CD4-positive, alpha-beta T cell treated with Interleukin-15 for 4 hours (primary cell): ENCODE measurements around the gene CALM1.
"Not testable (repeated sequence)": the region's sequence is repeated elsewhere in the genome, so short reads cannot be mapped to it uniquely, and the experiment has no call there.

Source experiments
- DNase-seq: peaks from one replicate; pipeline ENCODE4 v3.0.0-alpha.2; 2020; ENCODE audit warnings: low spot score

Gene CALM1

DNA sequence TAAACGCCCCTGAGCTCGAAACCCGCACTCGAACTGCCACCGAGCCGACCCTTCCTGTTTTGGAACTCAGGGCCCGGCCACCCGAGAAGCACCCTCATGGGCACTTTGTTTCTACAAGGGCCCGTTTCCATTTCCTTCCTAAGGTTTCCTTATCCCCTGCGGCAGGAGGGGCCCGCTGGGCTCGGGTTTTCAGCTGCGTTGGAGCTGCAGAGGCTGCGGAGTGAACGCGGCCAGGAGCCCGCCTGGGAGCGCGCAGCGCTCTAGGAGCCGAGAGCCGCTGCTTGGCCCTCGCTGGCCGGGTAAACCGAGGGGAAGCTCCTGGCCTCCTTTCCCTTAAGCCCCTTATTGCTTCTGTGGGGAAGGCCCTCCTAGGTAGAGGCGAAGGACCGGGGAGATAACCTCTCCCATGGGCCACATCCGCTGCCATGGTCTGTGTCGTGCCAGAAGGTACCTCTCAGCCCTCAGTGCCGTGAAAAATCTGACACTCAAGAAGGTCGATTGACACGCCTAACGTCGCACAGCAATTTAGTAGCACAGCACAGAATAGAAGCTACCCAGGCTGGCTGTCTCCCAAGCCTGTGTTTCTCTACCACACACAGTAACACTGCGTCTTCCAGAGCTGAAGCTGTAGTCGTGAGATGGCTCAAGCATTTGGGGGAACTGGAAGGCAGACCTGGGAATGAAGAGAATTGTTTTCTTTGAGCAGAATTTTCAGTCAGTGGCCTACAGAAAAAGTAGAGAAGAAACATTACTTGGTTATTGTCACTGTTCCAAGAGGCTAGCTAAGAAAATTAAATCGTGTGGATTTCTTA lies 12.9 kb upstream of the CALM1 start:
- DNase-seq = peak; percentile 62

DNA sequence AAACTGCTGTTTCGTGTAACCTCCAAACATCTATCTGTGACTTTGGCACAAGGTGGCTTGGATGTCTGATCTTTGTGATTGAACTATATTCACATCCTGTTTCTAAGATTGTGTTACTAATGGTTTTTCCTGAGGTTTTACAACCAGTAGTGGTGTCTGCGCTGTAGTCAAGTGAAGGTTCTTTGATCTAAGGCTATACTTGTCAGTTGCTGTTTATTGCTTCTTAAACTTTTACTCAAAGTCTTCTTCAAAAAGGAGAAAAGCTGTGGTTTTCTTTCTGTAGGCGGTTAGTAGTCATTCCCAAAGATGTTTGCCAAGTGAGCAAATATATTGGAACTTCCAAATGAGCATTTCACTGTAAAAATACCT lies 12.3 kb upstream of the CALM1 start:
- peak; percentile 72 for DNase-seq

DNA sequence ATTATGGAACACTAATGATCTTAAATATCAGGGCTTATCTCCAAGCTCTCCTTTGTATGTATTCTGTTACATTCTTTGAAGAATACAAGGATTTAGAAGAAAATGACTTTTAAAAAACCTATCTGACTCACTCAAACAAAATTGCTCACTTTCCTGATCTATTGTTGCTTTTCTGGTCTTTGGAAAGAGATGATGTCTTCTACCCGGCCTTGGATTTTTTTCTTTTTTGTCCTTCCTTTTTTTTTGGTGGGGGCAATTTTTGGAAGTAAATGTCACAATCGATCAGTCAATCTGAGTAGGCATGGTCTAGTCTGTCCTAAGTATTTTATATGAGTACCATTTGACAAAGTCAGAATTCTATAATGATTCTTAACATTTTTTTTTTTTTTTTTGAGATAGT lies 10.5 kb upstream of the CALM1 start:
- no peak for DNase-seq

DNA sequence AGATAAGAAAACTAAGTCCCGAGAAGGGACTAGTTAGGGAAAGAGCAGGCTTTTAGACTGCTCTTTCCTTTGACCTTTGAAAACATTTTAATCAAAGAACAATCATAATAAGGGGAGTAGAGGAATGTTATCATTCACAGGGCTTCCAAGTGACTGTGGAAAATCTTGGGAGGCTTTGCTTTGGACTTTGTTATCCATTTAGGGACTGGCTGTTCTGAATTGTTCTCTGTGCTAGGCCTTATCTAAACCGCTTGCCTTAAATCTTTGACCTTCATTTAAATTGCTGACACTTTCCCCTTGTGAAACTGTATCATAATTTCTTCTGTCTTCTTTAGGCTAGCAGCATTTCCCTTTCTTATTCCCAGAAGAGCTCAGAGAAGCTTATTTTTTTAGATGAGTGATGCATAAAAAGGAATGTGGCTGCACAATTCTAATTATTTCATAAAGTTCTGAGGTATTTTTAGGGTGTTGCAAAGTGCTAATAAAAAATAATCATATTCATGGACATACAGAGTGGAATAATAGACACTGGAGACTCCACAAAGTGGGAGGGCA lies 9.5 kb upstream of the CALM1 start:
- DNase-seq = no peak

DNA sequence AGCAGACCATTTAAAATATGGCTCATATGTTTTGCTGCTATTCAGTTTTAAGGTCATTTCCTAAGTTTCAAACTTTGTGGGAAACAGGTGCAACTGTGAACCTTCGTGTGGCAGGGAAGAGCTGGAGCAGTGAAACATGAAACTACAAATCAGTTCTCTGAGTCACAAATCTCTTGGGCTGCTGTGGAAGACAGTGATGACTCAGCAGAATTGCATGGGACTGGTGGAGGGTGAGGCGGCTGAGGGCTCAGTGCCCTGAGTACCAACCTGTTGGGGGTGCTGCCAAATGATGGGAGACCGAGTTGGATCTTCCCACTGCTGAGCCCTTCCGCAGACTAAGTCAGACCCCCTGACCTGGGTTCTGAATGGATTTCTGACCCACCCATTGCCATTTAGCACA lies 8.4 kb upstream of the CALM1 start:
- no peak for DNase-seq

DNA sequence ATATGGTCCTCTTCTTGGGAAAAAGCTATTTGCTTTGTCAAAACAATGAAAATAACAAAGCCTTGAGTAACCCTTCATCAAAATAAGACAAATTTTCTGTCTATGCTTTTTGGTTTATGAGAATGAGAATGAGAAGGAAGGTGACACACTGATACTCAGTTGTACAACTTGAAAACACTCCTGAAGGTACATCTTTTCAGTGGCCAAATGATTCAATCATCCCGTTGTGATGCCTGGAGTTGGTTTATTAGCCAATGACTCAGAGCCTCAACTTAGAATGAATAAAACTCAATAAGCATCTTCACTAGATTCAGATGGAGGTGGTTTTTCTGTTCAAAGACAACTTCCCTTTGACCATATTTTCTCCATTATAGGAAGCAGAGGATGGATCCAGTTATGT lies 7.8 kb upstream of the CALM1 start:
- no peak for DNase-seq

DNA sequence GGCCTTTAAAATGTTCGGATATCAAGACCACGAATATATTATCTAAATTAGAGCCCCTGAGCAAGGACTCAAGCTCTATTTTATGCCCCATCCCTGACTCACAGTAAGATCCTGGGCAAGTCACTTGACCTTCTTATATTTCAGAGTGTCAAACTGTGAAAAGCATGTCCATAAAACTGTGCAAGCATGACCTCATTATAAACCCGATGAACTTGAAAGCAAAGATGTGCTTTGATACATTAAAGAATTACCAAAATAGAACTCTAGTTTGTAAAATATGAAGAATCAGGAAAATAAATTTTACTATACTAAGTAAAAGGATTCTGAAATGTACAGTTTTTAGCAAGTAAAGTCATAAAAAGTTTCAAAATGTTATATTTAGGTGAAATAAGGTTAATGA lies 2.9 kb upstream of the CALM1 start:
- no peak for DNase-seq

DNA sequence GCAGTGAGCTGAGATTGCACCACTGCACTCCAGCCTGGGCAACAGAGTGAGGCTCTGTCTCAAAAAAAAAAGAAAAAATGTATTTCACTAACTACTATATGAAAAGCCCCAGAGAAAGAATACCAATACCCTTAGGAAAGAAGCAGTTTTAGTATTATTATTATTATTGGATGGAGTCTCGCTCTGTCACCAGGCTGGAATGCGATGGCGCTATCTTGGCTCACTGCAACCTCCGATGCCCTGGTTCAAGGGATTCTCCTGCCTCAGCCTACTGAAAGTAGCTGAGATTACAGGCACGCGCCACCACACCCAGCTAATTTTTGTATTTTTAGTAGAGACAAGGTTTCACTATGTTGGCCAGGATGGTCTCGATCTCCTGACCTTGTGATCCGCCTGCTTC lies 2.0 kb upstream of the CALM1 start:
- not testable (repeated sequence) for DNase-seq

DNA sequence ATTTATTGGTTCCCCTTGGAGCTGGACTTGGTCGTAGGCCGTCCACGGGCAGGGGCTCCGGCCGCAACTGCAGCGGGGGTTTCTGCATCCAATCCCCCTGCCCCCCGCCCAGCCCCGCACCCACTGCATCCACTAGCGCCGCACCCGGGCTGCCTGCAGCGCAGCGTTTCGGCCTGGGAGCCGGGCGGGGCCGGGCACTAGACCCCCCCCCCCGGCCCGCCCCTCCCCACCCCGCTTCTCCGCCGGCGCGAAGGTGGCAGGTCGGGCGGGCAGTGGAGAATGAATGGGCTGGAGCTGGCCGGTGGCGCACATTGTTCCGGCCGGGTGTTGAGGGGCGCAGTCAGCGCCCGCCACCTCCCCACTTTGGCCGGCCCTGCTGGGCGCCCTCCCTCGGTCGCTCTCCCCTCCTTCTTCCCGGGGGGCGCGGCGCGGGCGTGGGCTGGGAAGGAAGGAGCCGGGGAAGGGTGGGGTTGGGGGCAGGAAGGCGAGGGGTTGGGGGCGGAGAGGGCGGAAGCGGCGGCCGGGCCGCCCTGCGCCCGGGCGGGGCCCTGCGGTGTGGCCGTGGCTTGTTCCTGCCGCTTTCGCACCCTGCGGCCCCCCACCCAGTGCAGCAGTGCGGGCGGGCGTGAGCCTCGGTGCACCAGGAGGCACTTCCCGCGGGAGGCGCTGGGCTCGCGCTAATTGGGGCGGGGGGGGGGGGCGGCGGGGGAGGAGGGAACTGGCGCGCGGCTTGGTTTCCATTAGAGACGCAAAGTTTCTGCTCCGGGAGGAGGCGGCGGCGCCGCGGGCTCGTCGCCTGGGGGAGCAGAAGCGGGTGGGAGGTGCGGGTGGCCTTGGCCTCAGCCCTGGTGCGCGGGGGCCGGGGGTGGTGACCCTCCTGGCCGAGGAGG lies 841 bp downstream of the CALM1 start:
- peak; percentile 68 for DNase-seq

DNA sequence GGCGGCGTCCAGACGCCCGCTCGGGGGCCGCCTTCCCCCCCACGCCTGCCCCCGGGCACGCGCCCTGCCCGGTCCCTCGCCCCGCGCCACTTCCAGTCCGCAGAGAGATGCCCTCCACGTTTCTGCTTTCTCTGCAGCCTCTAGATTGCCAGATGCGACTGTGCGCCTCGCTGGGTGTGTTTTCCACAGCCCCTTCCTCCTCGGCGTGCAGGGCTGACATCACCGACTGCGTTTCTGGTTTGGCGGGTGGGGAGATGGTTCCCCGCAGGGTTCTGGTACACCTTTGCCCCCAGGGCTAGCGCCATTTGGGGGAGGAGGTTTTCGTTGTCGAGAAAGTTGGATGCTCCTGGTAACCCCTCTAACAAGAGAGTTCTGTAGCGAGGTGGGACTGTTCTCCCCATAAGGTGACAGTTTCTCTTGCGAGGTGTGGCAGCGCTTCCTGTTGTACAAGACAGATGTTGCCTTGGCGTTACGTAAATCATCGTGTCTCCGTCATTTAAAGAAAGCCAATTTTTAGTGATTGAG lies 1.5 kb downstream of the CALM1 start:
- DNase-seq = peak; percentile 58

DNA sequence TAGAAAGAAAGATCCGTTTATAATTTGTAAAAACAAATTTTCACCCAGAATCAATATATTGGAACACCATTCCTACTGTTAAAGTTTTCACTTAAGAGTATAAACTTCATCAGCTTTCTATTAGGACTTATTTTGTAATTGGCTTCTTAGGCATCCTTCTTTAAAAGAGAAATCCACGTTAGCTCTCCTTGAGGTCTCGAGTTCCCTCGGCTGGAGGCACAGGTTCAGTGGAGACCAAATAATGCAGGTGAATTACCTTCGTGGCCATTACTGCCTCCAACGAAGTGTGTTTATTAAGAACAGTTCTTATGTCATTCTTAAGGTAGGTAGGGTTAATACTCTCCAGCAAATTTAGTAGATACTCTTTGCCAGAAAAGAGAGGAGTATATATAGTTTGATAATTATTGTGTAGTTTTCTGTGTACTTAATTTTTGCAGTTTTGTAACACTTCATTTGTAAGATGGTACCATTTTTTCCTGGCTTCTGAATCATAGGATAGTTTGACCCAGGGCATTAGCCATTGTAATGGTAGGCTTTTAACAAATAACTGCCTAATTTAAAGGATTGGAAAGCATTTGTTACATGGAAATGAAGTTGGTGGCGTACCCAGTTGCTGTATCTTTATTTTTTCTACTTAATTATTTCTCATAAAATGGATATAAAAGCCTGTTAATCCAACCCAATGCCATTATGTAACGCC lies 2.2 kb downstream of the CALM1 start:
- DNase-seq = no peak

DNA sequence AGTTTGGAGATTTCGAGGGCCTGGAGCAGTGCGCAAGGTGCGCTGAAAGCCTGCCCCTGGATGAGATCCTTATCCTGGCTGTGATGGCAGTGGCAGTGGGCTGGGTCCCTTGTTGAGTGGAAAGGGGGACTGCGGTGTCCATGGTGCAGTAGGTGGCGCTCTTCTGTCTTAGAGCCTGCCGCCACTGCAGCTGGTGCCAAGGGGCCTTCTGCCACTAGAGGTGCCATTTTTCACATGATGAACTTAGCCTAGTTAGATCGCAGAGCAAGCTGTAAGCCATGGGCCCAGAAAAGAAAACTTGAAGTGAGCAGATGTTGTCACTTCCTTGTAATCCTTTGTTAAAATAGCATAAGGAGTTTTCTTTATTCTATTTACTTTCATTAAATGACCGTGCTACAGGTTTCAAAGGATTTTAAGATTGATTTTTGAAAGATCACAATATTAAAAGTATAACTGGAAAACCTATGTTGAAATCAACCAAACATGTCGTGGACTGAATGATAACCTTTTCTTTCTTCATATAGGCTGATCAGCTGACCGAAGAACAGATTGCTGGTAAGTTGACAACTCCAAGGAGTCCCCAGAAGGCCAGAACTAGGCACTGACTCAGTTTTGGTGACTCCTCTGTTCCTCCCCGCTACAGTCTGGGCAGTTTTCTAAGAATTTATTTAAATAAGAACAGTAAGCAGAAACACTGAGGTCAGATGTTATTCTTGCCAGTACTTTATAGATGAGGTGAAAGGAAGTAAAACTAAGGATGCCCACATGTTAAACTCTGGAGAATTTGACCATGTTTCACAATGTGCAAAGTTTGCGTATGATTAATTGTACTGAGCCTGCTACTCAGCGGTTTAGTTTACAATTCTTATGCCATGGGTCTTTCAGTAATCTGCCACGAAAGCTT lies 3.0 kb downstream of the CALM1 start:
- DNase-seq = peak; percentile 88

DNA sequence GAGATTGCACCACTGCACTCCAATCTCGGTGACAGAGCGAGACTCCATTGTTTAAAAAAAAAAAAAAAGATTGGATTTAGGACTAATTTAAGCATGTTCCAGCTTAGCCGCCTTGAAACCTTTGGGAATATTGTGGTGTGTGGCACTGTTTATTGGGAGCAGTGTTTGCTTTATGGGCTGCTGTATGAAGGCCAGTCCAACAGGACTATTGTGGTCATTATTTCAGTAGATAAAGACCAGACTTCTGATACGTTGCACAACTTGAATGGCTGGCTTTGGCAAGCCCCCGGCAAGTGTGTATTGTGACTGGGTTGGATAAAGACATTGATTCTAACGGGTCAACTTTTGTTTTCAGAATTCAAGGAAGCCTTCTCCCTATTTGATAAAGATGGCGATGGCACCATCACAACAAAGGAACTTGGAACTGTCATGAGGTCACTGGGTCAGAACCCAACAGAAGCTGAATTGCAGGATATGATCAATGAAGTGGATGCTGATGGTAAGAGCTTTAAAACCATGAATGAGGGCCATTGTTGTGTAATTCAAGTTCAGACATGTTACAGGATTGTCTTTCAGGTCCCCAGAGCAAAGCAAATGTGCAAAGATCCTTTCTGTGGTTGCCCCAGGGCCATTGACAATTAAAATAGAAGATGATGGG lies 4.2 kb downstream of the CALM1 start:
- DNase-seq = no peak

DNA sequence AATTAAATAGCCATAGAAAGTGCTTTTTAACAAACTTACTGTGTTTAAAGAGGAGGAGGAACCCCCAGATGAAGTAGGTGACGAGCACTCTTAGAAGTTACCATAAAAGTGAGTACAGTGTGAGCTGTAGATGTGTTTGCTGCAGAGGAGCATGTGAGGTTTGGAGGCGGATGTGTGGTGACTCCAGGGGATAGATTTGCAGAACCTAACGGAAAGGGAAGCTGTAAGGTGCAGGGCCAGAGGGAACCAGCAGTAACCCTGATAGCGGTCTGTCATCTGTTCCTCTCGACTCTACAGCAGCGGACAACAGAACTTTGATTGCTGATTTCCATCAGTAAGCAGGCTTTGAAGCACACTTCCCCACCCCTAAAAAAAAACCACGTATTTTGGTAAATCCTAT lies 5.2 kb downstream of the CALM1 start:
- no peak for DNase-seq

DNA sequence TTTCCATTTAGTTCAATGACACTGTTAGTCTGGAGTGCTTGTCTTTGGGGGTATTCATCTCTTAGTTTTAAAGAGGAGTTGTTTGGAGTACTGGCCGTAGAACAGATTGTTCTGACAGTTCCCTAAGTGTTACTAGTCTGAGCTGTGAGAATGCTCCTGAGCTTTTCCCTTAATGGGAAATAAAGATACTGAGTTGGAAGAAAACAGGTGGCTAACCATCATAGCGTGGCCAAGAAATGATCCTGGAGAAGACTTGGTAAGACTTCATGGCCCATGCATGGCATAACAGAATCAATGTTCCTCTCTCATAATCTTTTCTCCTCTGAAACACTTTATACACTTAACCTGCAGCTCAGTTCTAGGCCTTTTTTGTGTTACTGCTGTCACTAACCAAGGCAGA lies 6.2 kb downstream of the CALM1 start:
- no peak for DNase-seq

DNA sequence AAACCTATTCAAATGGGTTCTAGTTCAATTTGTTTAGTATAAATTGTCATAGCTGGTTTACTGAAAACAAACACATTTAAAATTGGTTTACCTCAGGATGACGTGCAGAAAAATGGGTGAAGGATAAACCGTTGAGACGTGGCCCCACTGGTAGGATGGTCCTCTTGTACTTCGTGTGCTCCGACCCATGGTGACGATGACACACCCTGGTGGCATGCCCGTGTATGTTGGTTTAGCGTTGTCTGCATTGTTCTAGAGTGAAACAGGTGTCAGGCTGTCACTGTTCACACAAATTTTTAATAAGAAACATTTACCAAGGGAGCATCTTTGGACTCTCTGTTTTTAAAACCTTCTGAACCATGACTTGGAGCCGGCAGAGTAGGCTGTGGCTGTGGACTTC lies 8.3 kb downstream of the CALM1 start:
- no peak for DNase-seq

DNA sequence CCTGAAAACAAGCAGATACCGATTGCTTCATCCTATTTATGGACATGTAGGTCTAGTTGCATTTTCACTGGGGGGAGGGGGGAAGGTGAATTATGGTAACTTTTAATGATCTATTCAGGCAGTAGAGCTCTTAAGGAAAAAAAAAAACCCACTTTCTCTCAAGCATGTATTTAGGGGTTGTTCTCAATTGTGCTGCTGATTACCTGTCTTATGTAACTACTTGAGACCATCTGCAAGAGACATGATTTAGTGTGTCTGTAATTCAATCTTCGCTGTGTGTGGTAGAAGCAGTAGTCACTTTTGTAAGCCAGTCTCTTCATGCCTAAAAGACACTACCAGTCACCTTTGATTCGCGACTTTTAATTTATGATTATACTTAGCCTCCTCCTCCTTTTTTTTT lies 8.9 kb downstream of the CALM1 start:
- DNase-seq = no peak

DNA sequence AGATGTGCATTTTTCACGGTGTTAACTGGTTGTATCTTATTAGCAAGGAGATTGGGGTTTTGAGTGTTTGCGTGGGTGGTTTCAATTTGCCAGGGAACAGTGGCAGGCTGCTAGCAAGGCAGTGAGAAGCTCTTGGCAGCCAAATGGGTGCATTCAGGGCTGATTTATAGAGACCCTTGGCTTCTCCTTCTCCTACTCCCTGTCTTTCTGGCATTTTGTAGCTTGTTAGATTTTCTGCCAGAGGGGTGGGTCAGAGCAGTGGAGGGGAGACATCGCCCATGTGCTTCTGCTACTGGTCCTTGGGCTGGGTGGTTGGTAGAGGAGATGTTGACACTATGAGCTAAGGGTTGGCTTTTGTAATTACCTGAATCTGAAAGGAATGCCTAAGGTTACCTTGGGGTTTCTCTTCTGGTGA lies 9.6 kb downstream of the CALM1 start:
- DNase-seq = no peak

DNA sequence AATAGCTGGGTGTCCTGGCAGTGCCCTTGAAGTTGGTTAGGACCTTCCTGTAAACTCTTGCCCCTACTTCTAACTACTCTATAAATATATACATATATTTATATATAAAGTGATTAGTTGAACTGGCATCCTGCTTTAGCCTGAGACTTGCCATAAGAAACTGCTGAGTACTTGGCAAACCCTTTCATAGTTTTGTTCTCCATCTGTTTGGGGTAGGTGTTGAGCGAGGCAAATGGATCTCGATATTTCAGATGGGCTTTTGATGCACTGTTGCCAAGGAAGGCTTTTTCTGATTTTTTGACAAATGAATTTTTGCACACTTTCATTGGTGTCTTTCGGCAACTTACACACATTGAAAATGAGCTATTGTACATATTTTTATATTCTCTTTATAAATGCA lies 10.4 kb downstream of the CALM1 start:
- DNase-seq = no peak

DNA sequence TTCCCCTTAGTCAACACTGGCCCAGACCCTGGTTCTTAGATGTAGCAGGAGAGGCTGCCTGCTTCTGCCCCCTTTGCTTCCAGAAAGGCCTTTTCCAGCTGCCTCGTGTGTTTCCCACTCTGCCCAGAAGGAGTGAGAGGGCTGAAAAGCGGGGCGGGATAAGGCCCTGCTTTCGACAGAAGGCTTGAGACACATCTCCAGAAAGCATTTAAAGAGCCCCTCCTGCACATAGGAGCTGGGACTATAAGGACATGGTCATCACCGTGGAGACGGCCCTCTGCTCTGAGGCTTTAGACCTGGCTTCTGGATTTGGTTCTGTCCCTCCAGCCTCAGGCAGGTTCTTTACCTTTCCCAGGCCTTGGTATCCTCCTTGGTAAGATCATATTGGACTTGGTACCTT lies 11.9 kb downstream of the CALM1 start:
- no peak for DNase-seq
